Endothelial cell of hepatic sinusoid (primary cell): ENCODE measurements around the gene E2F3.
"Not testable (repeated sequence)": the region's sequence is repeated elsewhere in the genome, so short reads cannot be mapped to it uniquely, and the experiment has no call there.

ENCODE experiments used
- in situ Hi-C: cut with HindIII; loops from 2 replicates; pipeline ENCODE4 v1.10.0; 2017; ENCODE audit warnings: low sequenced_read_pairs

E2F3 gene

GRCh38 chr6:20511852-20512251 is 110.2 kb downstream of the E2F3 start:
- in situ Hi-C loops: no loop called here

- in situ Hi-C loops: not testable (repeated sequence)
Measured at GRCh38 chr6:20525208-20525607, 123.5 kb downstream of the E2F3 start.

GRCh38 chr6:20529086-20529448 is 127.4 kb downstream of the E2F3 start:
- in situ Hi-C loops: not testable (repeated sequence)

GRCh38 chr6:20532881-20533280 is 131.2 kb downstream of the E2F3 start:
- in situ Hi-C loops: no loop called here

- in situ Hi-C loops: no loop called here
Measured at GRCh38 chr6:20533746-20534294, 132.1 kb downstream of the E2F3 start.

- in situ Hi-C loops: no loop called here
Measured at GRCh38 chr6:20534295-20535262, 132.9 kb downstream of the E2F3 start, which contains the start of gene CDKAL1. Gene CDKAL1, plus strand, starts transcription at chr6:20534457. Its CDS starts 11,894 bp downstream, at chr6:20546351.

GRCh38 chr6:20538131-20538662 is 136.5 kb downstream of the E2F3 start:
- in situ Hi-C loops: no loop called here

- in situ Hi-C loops: no loop called here
Measured at GRCh38 chr6:20538907-20539306, 137.2 kb downstream of the E2F3 start.

- in situ Hi-C loops: no loop called here
Measured at GRCh38 chr6:20539387-20539786, 137.7 kb downstream of the E2F3 start.

GRCh38 chr6:20540683-20541082 is 139.0 kb downstream of the E2F3 start:
- in situ Hi-C loops: no loop called here

- in situ Hi-C loops: no loop called here
Measured at GRCh38 chr6:20541382-20541781, 139.7 kb downstream of the E2F3 start.

- in situ Hi-C loops: no loop called here
Measured at GRCh38 chr6:20542927-20543602, 141.4 kb downstream of the E2F3 start.
